CD14-positive monocyte (primary cell): Measurements from ENCODE around the gene SPAG16. TPM values are rescaled to one million over a fixed set of nuclear protein-coding genes. Genes with fewer than 3 reads are reported as not detected.

Experiments used
- DNase-seq, 3 donors: peaks; one replicate each; pipeline ENCODE4 v3.0.0-alpha.2; 2011 to 2022
- H2AFZ ChIP-seq: 2 replicates; pipeline ENCODE4 v1.6.0; 2012; ENCODE audit warnings: mild to moderate bottlenecking, low read depth, low read length, inconsistent platforms; ENCODE audit not compliant: insufficient read depth, poor library complexity, severe bottlenecking
- H3K27ac ChIP-seq, 2 donors: 1 replicate in 1 of 2; 2 replicates in 1 of 2; pipeline ENCODE4 v1.5.1; 2012 to 2013; ENCODE audit warnings: low read length in 2 of 2, control low read depth in 1 of 2, inconsistent platforms in 1 of 2, low read depth in 1 of 2, mild to moderate bottlenecking in 1 of 2
- H3K27me3 ChIP-seq, 2 donors: one replicate each; pipeline versions ENCODE4 v1.6.0 to v1.6.1; 2011 to 2013; ENCODE audit warnings: low read length in 2 of 2; ENCODE audit not compliant: control insufficient read depth in 2 of 2, insufficient read depth in 2 of 2
- H3K36me3 ChIP-seq, 2 donors: replicated peaks in 1 of 2; 1 replicate in 1 of 2; 2 replicates in 1 of 2; pipeline versions ENCODE4 v1.5.1 to v1.6.1; 2012 to 2013; ENCODE audit warnings: low read length in 2 of 2, control low read depth in 1 of 2, inconsistent platforms in 1 of 2, mild to moderate bottlenecking in 1 of 2; ENCODE audit not compliant: insufficient read depth in 2 of 2, control insufficient read depth in 1 of 2
- H3K4me1 ChIP-seq, 2 donors: 1 replicate in 1 of 2; 2 replicates in 1 of 2; pipeline versions ENCODE4 v1.5.1 to v1.6.1; 2012 to 2013; ENCODE audit warnings: low read length in 2 of 2, control low read depth in 1 of 2, inconsistent platforms in 1 of 2, mild to moderate bottlenecking in 1 of 2, moderate library complexity in 1 of 2; ENCODE audit not compliant: insufficient read depth in 2 of 2, control insufficient read depth in 1 of 2
- H3K4me2 ChIP-seq: replicated peaks from 2 replicates; pipeline ENCODE3; 2012; ENCODE audit warnings: low read length, moderate library complexity, mild to moderate bottlenecking; ENCODE audit not compliant: poor library complexity, severe bottlenecking; ENCODE audit errors: extremely low read depth
- H3K4me3 ChIP-seq, 3 experiments: fragments of 200-600 bp in 1 of 3; sonication (generic) in 1 of 3; replicated peaks in 1 of 3; 1 replicate in 2 of 3; 2 replicates in 1 of 3; pipeline ENCODE4 v1.5.1; 2011 to 2013; ENCODE audit warnings: low read length in 3 of 3, mild to moderate bottlenecking in 3 of 3, control low read depth in 2 of 3, low read depth in 2 of 3, inconsistent platforms in 1 of 3, moderate library complexity in 1 of 3
- H3K79me2 ChIP-seq: 2 replicates; pipeline ENCODE4 v1.6.0; 2012; ENCODE audit warnings: mild to moderate bottlenecking, control low read depth, inconsistent platforms, low read length, moderate library complexity; ENCODE audit not compliant: insufficient read depth
- H3K9ac ChIP-seq: 2 replicates; pipeline ENCODE4 v1.6.0; 2017; ENCODE audit warnings: low read length, mild to moderate bottlenecking; ENCODE audit not compliant: insufficient read depth, poor library complexity, severe bottlenecking
- H3K9me3 ChIP-seq, 2 donors: replicated peaks in 1 of 2; 1 replicate in 1 of 2; 2 replicates in 1 of 2; pipeline versions ENCODE4 v1.5.1 to v1.6.1; 2012 to 2013; ENCODE audit warnings: low read length in 2 of 2, control low read depth in 1 of 2; ENCODE audit not compliant: control insufficient read depth in 1 of 2, insufficient read depth in 1 of 2
- H4K20me1 ChIP-seq: 2 replicates; pipeline ENCODE4 v1.6.0; 2012; ENCODE audit warnings: mild to moderate bottlenecking, low read length, control low read depth, moderate library complexity; ENCODE audit not compliant: insufficient read depth
- H3K27ac Mint-ChIP-seq, 7 donors: one replicate each; pipeline ENCODE4 v1.8.0; 2020; ENCODE audit warnings: mild to moderate bottlenecking in 7 of 7, mixed read lengths in 7 of 7, moderate library complexity in 6 of 7, inconsistent platforms in 2 of 7
- H3K27me3 Mint-ChIP-seq, 3 donors: one replicate each; pipeline ENCODE4 v1.8.0; 2021 to 2022; ENCODE audit warnings: low read depth in 3 of 3, mild to moderate bottlenecking in 3 of 3, mixed read lengths in 3 of 3, moderate library complexity in 3 of 3, inconsistent platforms in 1 of 3
- H3K36me3 Mint-ChIP-seq, 2 donors: one replicate each; pipeline ENCODE4 v1.8.0; 2020; ENCODE audit warnings: mixed read lengths in 2 of 2, inconsistent platforms in 1 of 2, mild to moderate bottlenecking in 1 of 2
- H3K4me1 Mint-ChIP-seq: one replicate; pipeline ENCODE4 v1.8.0; 2020; ENCODE audit warnings: mild to moderate bottlenecking, mixed read lengths
- H3K4me3 Mint-ChIP-seq, 2 donors: one replicate each; pipeline ENCODE4 v1.8.0; 2020; ENCODE audit warnings: mild to moderate bottlenecking in 2 of 2, mixed read lengths in 2 of 2, moderate library complexity in 1 of 2
- H3K9me3 Mint-ChIP-seq, 7 donors: one replicate each; pipeline ENCODE4 v1.8.0; 2020 to 2022; ENCODE audit warnings: mixed read lengths in 7 of 7, mild to moderate bottlenecking in 6 of 7, moderate library complexity in 6 of 7, inconsistent platforms in 2 of 7
- WGBS: methylation state at CpG from one replicate; pipeline ENCODE4 v1.1.5; 2013; ENCODE audit warnings: missing lambda C conversion rate; ENCODE audit not compliant: insufficient coverage; 5-methylcytosine and 5-hydroxymethylcytosine counted together
- intact Hi-C, 2 donors: fragments of 100-400 bp; cut with micrococcal nuclease; formaldehyde crosslinking; loops; one replicate each; pipeline versions ENCODE4 v1.15.0 to v1.15.1; 2023
- polyA plus RNA-seq, 3 donors: library from polyadenylated mRNA; depleted of rRNA in 1 of 3; unstranded in 2 of 3; stranded (reverse) in 1 of 3; fragments of 300-500 nt in 2 of 3; fragments of >200 nt in 1 of 3; fragmentation: Illumina TruSeq in 2 of 3; gene quantifications; 1 replicate in 2 of 3; 2 replicates in 1 of 3; pipeline ENCODE4 v1.2.3, GENCODE V29; 2012 to 2021
- TF ChIP-seq, protein P1 (sequence below): fragments of 200-600 bp; IDR thresholded peaks from one replicate; pipeline ENCODE4 v1.8.0; 2022; ENCODE audit warnings: antibody characterized with exemption, mild to moderate bottlenecking

SPAG16 gene
- polyA plus RNA-seq, 3 donors = 0.12 to 0.30 TPM; not detected in 1

DNA sequence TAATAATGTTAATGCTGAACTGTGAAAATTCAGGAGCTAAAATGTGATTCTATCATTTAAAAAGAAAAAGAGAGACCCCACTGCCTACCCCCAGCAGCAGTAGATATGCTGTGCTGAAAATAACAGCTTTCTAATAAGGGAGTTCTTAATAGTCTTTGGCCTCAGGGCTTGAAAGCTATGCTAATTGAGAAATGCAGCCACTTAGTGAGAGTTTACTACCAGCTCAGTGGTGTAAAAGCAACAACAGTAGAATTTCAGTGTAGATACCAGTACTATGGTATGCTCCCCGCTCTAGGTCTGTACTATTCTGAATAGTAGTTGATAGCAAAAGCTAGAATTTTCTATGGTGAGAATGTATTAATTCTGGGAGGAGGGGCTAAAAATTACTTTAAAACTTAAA is 823.5 kb downstream of the SPAG16 start:
- TF ChIP-seq, protein P1, sequence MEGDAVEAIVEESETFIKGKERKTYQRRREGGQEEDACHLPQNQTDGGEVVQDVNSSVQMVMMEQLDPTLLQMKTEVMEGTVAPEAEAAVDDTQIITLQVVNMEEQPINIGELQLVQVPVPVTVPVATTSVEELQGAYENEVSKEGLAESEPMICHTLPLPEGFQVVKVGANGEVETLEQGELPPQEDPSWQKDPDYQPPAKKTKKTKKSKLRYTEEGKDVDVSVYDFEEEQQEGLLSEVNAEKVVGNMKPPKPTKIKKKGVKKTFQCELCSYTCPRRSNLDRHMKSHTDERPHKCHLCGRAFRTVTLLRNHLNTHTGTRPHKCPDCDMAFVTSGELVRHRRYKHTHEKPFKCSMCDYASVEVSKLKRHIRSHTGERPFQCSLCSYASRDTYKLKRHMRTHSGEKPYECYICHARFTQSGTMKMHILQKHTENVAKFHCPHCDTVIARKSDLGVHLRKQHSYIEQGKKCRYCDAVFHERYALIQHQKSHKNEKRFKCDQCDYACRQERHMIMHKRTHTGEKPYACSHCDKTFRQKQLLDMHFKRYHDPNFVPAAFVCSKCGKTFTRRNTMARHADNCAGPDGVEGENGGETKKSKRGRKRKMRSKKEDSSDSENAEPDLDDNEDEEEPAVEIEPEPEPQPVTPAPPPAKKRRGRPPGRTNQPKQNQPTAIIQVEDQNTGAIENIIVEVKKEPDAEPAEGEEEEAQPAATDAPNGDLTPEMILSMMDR = no peak
- no peak overlapping the region for H3K4me2 ChIP-seq
- no peaks in the 10 kb centered on the region for H3K4me1 ChIP-seq
- no peaks in the 10 kb centered on the region for H3K36me3 ChIP-seq
- Mint-ChIP-seq H3K4me1 (peaks cover 3% of the 10 kb centered on the region), H3K27ac (no peak overlapping the region), H3K36me3 (no peaks in the 10 kb centered on the region), H3K9me3 (peaks cover 0 to 16% (median 7%) of the 10 kb centered on the region in 7 donors), H3K4me3 (no peak overlapping the region), H3K27me3 (no peaks in the 10 kb centered on the region)
- H3K4me3 ChIP-seq = no peak overlapping the region
- intact Hi-C loops = no loop called here
- H3K9ac ChIP-seq = no peak overlapping the region
- H3K27ac ChIP-seq = no peak overlapping the region
- H4K20me1 ChIP-seq = no peaks in the 10 kb centered on the region
- no peaks in the 10 kb centered on the region for H3K79me2 ChIP-seq
- no peak for DNase-seq
- H3K9me3 ChIP-seq = no peaks in the 10 kb centered on the region
- no peak overlapping the region for H2AFZ ChIP-seq
- no peaks in the 10 kb centered on the region for H3K27me3 ChIP-seq
- no CpG with 5 or more reads among the region's 1 CpG for WGBS

DNA sequence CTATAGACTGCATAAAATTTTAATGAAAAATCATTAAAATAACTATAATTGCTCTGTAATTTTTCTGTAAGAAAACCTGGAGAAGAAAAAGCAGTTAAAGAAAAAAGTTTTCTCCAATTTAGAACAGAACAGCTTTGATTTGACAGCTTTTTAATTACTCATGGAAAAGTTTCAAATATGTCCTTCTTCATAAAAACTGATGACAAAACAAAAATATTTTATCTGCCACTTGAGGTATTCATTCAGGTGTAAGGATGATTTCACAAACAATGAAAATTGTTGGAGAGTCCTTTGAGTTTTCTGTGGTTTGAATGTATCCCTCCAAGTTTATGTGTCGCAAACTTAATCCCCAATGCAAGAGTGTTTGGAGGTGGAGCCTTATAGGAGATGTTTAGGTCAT is 824.3 kb downstream of the SPAG16 start:
- Mint-ChIP-seq H3K36me3 (no peaks in the 10 kb centered on the region), H3K27me3 (no peaks in the 10 kb centered on the region), H3K4me1 (no peaks in the 10 kb centered on the region), H3K27ac (no peak overlapping the region), H3K4me3 (no peak overlapping the region), H3K9me3 (peaks cover 0 to 21% (median 10%) of the 10 kb centered on the region in 7 donors)
- H3K27ac ChIP-seq = no peak overlapping the region
- H3K9ac ChIP-seq = no peak overlapping the region
- WGBS = no CpG with 5 or more reads among the region's 1 CpG
- no peak for DNase-seq
- H2AFZ ChIP-seq = no peak overlapping the region
- H3K4me3 ChIP-seq = no peak overlapping the region
- H3K4me1 ChIP-seq = no peaks in the 10 kb centered on the region
- no peaks in the 10 kb centered on the region for H3K27me3 ChIP-seq
- H3K4me2 ChIP-seq = no peak overlapping the region
- H3K36me3 ChIP-seq = no peaks in the 10 kb centered on the region
- no peaks in the 10 kb centered on the region for H4K20me1 ChIP-seq
- H3K9me3 ChIP-seq = no peaks in the 10 kb centered on the region
- intact Hi-C loops = no loop called here
- TF ChIP-seq, protein P1 = no peak
- no peaks in the 10 kb centered on the region for H3K79me2 ChIP-seq
